ENCODE results near the gene TAF4.

TAF4 gene

GRCh38 chr20:61940976-61941720 lies 124.5 kb downstream of the TAF4 start:
- no peak overlapping the region for H3K27ac ChIP-seq
- TF ChIP-seq CTCF (conservative IDR thresholded peaks at IDR 0.05) (no peak), ZFX (IDR thresholded peaks at IDR 0.05) (no peak)

- TF ChIP-seq CTCF (conservative IDR thresholded peaks at IDR 0.05) (no peak), ZFX (IDR thresholded peaks at IDR 0.05) (no peak)
- no peak overlapping the region for H3K27ac ChIP-seq
These were observed 125.2 kb downstream of the TAF4 start for GRCh38 chr20:61940491-61940890.

- TF ChIP-seq ZFX (IDR thresholded peaks at IDR 0.05), result no peak
- TF ChIP-seq CTCF (conservative IDR thresholded peaks at IDR 0.05), result no peak
- no peak overlapping the region for H3K27ac ChIP-seq
These were observed 125.9 kb downstream of the TAF4 start for GRCh38 chr20:61939691-61940360.

GRCh38 chr20:61938839-61939690 lies 126.6 kb downstream of the TAF4 start:
- no peak overlapping the region for H3K27ac ChIP-seq
- TF ChIP-seq ZFX (IDR thresholded peaks at IDR 0.05) (no peak), CTCF (conservative IDR thresholded peaks at IDR 0.05) (no peak)

- H3K27ac ChIP-seq, result no peak overlapping the region
- no peak for TF ChIP-seq ZFX (IDR thresholded peaks at IDR 0.05)
- TF ChIP-seq CTCF (conservative IDR thresholded peaks at IDR 0.05), result no peak
These were observed 127.5 kb downstream of the TAF4 start for GRCh38 chr20:61937963-61938838.

- H3K27ac ChIP-seq, result no peak overlapping the region
- TF ChIP-seq CTCF (conservative IDR thresholded peaks at IDR 0.05), result no peak
- no peak for TF ChIP-seq ZFX (IDR thresholded peaks at IDR 0.05)
These were observed 128.3 kb downstream of the TAF4 start for GRCh38 chr20:61937146-61937962.

Data from C4-2B (cell line).